Measurements from ENCODE around the gene CUBN. TPM values are rescaled to one million over a fixed set of nuclear protein-coding genes. Genes with fewer than 3 reads are reported as not detected.

CUBN gene
- polyA plus RNA-seq, 2 of the 4 experiments (the other 2 are of a cell fraction) = 0.08 to 0.28 TPM

- CTCF ChIA-PET = no interaction called here
- peaks cover 10% of the 10 kb centered on the region; the same call in 2 of the 3 replicates for H3K4me1 ChIP-seq
- H3K27ac ChIP-seq = 0 out of 6 replicates have a peak overlapping the region, but pooled peaks of 1 of the 2 experiments have one; percentile 2
- FAIRE-seq (no peak), DNase-seq (ENCODE audit: low read depth in 1 of 2, low spot score in 1 of 2) (no peak), ATAC-seq (no peak)
- no peak overlapping the region for H3K4me3 ChIP-seq
- TF ChIP-seq KDM5A (IDR thresholded peaks at IDR 0.05) (no peak), BCL3 (IDR thresholded peaks at IDR 0.05) (no peak), RARB (CRISPR knock-in tag; IDR thresholded peaks at IDR 0.05) (no peak)
- POLR2A ChIA-PET = no interaction called here
- no peaks in the 10 kb centered on the region for H3K9me3 ChIP-seq
- H3K4me2 ChIP-seq = no peak overlapping the region; the same call in 2 of the 3 replicates
- WGBS (ENCODE audit: missing lambda C conversion rate) = 96% methylated on average over 4 of the region's 4 CpGs
These were observed 100.8 kb downstream of the CUBN start for GRCh38 chr10:17028798-17029197.

GRCh38 chr10:17026686-17027485 is 102.7 kb downstream of the CUBN start:
- no peak for ATAC-seq
- no peak for TF ChIP-seq POLR2A (IDR thresholded peaks at IDR 0.05; ENCODE audit: low read length)
- 86% methylated on average over 6 of the region's 6 CpGs for WGBS (ENCODE audit: missing lambda C conversion rate)
- no peak overlapping the region for H3K4me3 ChIP-seq
- POLR2A ChIA-PET = no interaction called here
- DNase-seq (ENCODE audit: low read depth in 1 of 2, low spot score in 1 of 2) = no peak
- peaks cover 13% of the 10 kb centered on the region for H3K4me1 ChIP-seq
- no peaks in the 10 kb centered on the region for H3K9me3 ChIP-seq
- no peak for FAIRE-seq
- CTCF ChIA-PET = no interaction called here
- H3K4me2 ChIP-seq = no peak overlapping the region
- no peak overlapping the region for H3K27ac ChIP-seq

GRCh38 chr10:17025444-17026295 is 103.9 kb downstream of the CUBN start:
- peak; percentile 33 to 67; a peak in 4 of 6 replicates for ATAC-seq
- ChIA-PET CTCF (no interaction called here), POLR2A (no interaction called here)
- FAIRE-seq = no peak
- no peaks in the 10 kb centered on the region for H3K9me3 ChIP-seq
- WGBS (ENCODE audit: missing lambda C conversion rate) = 61% methylated on average over 7 of the region's 7 CpGs
- TF ChIP-seq ZC3H11A (IDR thresholded peaks at IDR 0.05) = no peak
- peak; percentile 44; the same call in 1 of the 2 replicates for TF ChIP-seq RFX5 (IDR thresholded peaks at IDR 0.05)
- peak overlapping the region in 1 of 2 experiments; percentile 27; a peak in 1 of 6 replicates for H3K27ac ChIP-seq
- DNase-seq (ENCODE audit: low read depth in 1 of 2, low spot score in 1 of 2) = peak in 1 of 2 experiments; percentile 46
- H3K4me2 ChIP-seq = no peak overlapping the region
- H3K4me1 ChIP-seq = peaks cover 13% of the 10 kb centered on the region
- no peak overlapping the region for H3K4me3 ChIP-seq

GRCh38 chr10:17024461-17024860 is 105.2 kb downstream of the CUBN start:
- FAIRE-seq (no peak), DNase-seq (ENCODE audit: low read depth in 1 of 2, low spot score in 1 of 2) (no peak), ATAC-seq (no peak)
- POLR2A ChIA-PET = no interaction called here
- Histone ChIP-seq H3K9me3 (no peaks in the 10 kb centered on the region), H3K27ac (no peak overlapping the region; a peak in 1 of 6 replicates), H3K4me3 (no peak overlapping the region), H3K4me2 (no peak overlapping the region), H3K4me1 (peaks cover 7% of the 10 kb centered on the region; the same call in 2 of the 3 replicates)
- WGBS (ENCODE audit: missing lambda C conversion rate) = 90% methylated on average over 4 of the region's 4 CpGs
- CTCF ChIA-PET = no interaction called here
- TF ChIP-seq EHF (CRISPR knock-in tag; IDR thresholded peaks at IDR 0.05) (no peak), TFCP2L1 (CRISPR knock-in tag; IDR thresholded peaks at IDR 0.05) (no peak), JUNB (IDR thresholded peaks at IDR 0.05) (no peak), NR3C1 (IDR thresholded peaks at IDR 0.05) (no peak), KDM1A (IDR thresholded peaks at IDR 0.05; ENCODE audit: low read depth) (no peak), KDM5A (IDR thresholded peaks at IDR 0.05) (no peak), CHD2 (IDR thresholded peaks at IDR 0.05; ENCODE audit: low read length, partially characterized antibody) (no peak), ATOH8 (CRISPR knock-in tag; IDR thresholded peaks at IDR 0.05; ENCODE audit: low read depth) (no peak), REST (IDR thresholded peaks at IDR 0.05) (no peak), CTCF (IDR thresholded peaks at IDR 0.05) (no peak), NFE2L2 (conservative IDR thresholded peaks at IDR 0.05; ENCODE audit: low read length) (no peak), PHF8 (IDR thresholded peaks at IDR 0.05; ENCODE audit: borderline replicate concordance, low read depth) (no peak), ZFP36 (IDR thresholded peaks at IDR 0.05; ENCODE audit: borderline replicate concordance, partially characterized antibody) (no peak), RCOR1 (IDR thresholded peaks at IDR 0.05; ENCODE audit: low read depth, low read length) (no peak), FOSL2 (IDR thresholded peaks at IDR 0.05) (no peak), FOSL2 (CRISPR knock-in tag; IDR thresholded peaks at IDR 0.05) (no peak)
